GM21717 (cell line): ENCODE results near the gene KNDC1.

Experiments used
- ATAC-seq: cut with Tn5 transposase; IDR thresholded peaks from one replicate; pipeline ENCODE4 v1.9.1; 2021; ENCODE audit warnings: mild to moderate bottlenecking, moderate library complexity; ENCODE audit not compliant: unreplicated experiment

The KNDC1 gene

DNA sequence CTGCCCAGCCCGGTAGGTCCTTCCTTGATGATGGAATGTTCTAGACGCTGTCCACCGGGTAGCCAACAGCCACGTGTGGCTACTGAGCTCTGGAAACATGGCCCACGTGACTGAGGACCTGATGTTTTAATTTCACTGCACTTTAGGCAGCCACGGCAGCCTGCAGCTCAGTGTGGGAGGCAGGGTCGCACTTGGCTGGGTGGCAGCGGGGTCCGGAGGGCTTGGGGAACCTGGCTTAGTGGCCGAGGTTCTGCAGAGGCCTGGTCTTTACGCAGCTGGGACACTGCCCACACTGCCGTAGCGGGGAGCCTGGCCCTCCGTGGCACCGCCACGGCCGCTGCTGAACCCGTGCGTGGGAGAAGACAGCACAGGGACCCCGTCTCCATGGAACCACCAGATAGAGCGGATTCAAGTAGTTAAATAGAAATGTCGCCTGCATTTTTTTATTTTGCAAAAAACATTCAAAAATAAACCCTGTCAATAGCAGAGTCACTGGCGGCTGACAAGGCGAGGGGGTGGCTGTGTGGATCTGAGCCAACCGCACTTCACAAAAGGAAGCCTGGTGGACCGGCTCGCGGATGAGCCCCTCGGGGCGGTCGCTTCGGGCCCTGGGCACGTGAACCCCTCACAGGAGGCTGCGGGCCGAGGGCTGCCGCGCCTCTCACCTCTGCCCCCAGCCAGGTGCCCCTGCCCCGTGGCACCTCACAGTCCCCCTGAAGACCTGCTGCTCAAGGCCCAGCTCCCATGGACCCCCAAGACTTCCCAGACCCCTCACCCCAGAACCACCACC, 44.4 kb downstream of the KNDC1 start:
- no peak for ATAC-seq

DNA sequence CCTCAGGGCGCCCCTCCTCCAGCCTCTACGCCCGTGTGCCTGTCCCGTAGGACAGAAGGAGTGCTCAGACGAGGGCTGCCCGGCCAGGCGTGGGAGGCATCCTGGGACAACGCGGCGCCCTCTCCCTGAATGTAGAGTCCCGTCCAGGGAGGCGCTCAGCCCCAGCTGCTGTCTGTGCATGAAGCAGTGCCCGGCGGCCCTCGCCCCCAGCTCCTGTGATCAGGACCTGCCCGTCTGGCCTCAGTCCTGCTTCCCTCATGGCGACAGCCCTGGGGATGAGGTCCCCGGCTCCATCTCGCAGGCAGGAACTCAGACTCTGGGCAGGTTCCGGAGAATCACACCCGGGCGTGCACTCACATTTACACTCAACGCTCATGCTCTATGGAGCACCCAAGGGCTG, 45.1 kb downstream of the KNDC1 start:
- no peak for ATAC-seq

DNA sequence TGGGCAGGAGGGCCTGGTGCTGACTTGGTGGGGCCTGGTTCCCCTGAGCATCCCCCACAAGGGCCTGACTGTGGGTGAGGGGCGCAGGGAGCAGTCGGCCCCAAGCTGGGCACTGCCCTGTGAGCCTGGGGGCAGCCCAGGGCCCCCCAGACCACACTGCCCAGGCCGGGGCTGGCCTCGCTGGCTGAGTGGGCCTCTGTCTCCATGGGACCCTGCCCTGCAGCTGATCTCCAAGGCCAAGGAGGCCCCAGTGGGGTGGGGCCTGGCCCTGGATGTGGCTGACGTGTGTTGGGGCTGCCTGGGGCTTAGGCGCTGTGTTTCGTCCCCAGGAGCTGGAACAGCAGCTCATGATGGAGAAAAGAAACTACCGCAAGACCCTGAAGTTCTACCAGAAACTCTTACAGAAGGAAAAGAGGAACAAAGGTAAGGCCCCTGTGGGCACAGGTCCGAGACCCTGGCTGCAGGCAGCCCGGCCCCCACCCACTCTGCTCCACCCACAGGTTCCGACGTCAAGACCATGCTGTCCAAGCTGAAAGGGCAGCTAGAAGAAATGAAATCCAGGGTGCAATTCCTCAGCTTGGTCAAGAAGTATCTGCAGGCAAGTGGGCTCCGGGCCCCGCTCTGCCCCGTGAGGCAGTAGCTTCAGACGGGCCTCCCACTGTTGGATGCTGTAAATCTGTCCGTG, 46.5 kb downstream of the KNDC1 start:
- no peak for ATAC-seq

DNA sequence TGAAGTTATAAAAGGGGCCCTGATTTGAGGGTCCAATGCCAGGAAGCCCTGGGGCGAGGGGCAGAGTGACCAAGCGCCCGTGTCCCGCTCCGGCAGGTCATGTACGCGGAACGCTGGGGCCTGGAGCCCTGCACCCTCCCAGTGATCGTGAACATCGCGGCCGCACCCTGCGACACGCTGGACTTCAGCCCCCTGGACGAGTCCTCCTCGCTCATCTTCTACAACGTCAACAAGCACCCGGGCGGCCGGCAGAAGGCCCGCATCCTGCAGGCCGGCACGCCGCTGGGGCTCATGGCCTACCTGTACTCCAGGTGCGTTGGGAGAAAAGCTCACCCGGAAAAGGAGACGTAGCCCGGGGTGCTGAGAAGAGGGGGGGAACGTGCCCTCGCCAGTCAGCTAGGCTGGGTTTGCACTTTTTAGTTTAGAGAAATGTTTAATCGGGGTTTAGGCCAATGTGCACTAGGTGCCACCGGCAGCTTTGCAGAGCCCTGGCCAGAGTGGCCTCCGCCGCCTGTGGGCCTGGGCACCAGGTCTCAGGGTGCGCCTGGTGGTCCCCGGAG, 47.1 kb downstream of the KNDC1 start:
- ATAC-seq, result no peak

DNA sequence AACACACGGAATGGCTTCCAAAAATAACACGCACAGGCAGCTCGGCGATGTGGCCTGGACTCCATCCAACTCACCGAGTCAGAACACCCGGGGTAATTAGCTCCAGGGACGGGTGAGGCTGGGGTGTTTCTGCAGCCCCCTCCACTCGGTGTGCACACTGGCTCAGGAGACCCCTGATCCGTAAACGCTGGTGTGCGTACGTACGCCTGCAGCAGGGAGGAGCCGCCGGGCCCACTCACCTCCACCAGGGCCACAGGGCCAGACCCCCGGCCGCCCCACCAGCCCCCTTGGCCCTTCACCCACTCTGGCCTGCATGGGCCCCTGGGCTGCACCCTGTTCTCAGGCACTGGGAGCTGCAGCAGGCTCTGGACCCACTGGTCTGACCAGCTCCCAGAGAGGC, 47.6 kb downstream of the KNDC1 start:
- ATAC-seq, result no peak

DNA sequence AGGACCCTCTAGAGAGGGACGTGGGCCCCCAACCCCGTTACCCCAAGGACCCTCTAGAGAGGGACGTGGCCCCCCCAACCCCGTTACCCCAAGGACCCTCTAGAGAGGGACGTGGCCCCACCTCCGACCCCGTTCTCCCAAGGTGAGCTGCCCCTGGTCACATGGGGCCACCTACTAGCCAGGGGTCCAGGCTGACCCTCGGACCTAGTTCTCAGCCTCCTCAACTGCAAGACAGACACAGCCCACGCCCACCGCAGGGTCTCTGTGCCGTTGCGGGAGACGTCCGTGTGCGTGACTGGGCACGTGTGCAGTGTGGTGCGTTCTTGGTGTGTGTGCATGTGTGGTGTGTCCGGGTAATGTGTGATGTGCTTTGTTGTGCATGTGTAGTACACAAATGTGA, 48.4 kb downstream of the KNDC1 start:
- no peak for ATAC-seq

DNA sequence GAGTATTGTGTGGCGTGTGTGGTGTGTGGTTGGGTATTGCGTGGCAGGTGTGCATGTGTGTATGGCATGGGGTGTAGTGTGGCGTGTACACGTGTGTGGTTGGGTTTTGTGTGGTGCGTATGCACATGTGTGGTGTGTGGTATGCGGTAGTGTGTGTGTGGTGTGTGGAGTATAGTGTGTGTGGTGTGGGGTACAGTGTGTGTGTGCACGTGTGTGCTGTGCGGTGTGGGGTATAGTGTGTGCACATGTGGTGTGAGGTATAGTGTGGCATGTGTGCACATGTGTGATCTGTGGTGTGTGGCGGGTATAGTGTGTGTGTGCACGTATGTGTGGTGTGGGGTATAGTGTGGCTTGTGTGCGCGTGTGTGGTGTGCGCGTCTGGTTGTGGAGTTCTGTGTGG, 49.1 kb downstream of the KNDC1 start:
- no peak for ATAC-seq

DNA sequence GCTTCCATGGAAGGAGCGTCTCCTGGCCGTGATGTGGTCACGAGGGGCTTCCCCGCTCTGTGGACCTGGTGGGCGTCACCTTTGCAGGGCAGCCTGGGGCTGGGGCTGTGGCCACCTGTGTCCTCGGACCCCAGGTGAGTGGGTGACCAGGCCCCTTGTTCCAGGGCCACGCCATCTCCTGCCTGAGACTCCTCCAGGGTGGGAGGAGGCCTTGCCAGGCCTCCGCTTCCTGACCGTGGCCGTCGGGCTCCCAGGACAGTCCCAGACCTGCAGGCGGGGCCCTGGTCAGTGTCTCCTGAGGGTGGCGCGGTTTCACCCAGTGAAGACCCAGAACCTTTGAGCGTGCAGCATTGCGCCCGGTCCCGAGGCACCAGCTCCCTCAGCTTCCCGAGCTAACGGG, 49.6 kb downstream of the KNDC1 start:
- no peak for ATAC-seq

DNA sequence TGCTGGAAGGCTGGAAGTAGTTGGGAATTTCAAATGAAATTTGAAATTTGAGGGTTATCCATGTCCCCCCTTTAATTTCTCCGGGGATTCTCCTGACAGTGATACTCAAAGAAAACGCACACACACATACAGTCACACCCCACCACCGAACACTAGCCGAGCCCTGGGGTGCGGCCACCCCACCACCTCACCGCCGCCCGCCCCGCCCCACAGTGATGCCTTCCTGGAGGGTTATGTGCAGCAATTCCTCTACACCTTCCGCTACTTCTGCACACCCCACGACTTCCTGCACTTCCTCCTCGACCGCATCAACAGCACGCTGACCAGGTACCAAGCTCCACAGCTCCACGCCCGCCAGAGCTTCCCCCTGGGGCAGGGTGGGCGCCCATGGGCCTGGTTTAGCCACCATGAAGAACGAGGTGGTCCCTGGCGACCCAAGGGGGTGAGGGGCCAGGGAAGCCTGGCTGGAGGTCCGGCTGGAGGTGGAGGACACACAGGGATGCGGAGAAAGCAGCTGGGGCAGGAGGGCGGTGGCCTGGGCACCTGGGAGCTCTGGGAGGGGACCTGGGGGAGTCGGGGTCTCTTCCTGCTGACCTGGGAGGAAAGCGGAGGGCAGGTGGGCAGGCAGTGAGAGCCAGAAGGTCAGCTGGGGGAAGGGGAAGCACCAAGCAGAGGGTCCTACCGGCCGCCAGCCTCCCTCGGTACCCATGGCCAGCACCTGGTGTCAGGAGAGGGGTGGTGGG, 50.5 kb downstream of the KNDC1 start:
- ATAC-seq, result no peak

DNA sequence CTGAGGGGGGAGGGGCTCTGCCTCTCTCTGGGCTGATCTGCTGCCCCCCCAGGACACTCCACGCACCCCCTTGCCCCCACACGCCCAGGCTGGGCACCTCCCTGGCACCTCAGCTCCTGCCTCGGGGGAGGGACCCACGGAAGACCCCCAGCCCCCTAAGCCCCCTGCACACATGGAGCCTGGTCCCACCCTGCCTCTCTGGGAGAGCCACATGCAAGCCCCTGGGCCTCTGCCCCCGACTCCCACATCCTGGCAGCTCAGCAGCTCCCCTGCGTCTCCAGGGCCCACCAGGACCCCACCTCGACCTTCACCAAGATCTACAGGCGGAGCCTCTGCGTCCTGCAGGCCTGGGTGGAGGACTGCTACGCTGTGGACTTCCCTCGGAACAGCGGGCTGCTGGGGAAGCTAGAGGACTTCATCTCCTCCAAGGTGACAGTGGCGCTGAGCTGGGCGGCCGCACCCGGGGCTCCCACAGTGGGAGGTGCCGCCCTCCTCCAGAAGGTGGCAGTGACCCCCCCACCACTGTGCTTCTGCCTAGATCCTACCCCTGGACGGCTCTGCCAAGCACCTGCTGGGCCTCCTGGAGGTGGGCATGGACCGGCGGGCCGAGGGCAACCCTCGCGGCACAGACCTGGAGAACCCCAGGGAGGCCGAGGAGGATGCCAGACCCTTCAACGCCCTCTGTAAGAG, 51.3 kb downstream of the KNDC1 start:
- ATAC-seq, result no peak

DNA sequence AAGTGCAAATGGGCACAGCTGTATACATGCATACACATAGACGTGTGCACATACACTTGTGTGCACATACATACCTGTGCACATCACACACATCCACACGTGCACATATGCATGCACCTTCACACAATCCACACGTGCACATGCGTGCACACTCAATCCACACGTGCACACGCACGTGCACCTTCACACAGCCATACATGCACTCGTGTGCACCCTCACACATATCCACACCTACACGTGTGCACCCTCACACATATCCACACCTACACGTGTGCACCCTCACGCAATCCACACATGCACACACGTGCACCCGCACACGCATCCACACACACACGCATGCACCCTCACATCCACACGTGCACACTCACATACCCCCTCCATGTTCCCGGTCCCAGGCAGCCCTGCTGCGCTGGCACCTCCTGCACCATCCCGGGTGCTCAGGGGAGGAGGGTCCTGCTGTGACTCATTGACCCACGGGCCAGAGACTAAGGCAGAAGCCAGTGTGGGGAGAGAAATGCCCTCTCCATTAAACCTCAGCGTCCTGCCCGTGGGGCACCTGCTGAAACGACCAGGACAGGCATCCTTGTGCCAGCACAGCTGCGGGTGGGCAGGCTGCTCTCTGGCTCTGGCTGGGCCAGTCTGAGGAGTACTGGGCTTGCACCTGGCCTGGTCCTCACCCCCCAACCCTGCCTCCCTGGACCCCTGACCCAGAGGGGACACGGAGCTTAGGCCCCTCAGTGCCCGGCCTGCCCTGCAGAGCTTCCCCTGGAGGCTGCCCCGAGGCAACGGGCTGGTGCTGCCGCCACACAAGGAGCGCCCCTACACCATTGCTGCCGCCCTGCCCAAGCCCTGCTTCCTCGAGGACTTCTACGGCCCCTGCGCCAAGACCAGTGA, 52.2 kb downstream of the KNDC1 start:
- ATAC-seq, result no peak

DNA sequence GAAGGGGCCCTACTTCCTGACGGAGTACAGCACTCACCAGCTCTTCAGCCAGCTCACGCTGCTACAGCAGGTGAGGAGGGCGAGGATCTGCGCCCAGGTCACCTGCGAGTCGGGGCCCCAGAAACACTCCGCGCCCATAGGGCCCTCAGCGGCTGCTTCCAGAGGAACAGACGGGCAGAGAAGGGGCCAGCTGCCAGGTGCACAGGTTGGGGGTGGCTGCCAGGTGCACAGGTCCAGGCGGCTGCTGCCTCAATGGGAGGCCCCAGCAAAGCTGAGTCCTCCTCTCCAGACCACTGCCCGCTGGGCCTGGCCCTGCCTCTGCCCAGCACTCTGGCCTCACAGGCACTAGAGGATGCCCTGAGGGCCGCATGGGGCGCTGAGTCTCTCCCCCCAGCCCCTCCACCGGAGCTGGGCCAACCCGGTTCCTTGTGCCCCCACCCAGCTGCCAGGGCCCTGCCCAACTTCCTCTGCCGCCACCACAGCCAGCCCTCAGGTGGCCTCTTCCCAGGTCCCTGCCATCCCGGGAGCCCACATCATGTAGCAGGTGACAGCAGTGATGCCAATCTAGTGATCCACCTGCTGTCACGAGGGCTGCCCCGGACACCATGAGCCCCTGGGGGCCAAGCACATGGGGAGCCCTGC, 53.0 kb downstream of the KNDC1 start:
- no peak for ATAC-seq

DNA sequence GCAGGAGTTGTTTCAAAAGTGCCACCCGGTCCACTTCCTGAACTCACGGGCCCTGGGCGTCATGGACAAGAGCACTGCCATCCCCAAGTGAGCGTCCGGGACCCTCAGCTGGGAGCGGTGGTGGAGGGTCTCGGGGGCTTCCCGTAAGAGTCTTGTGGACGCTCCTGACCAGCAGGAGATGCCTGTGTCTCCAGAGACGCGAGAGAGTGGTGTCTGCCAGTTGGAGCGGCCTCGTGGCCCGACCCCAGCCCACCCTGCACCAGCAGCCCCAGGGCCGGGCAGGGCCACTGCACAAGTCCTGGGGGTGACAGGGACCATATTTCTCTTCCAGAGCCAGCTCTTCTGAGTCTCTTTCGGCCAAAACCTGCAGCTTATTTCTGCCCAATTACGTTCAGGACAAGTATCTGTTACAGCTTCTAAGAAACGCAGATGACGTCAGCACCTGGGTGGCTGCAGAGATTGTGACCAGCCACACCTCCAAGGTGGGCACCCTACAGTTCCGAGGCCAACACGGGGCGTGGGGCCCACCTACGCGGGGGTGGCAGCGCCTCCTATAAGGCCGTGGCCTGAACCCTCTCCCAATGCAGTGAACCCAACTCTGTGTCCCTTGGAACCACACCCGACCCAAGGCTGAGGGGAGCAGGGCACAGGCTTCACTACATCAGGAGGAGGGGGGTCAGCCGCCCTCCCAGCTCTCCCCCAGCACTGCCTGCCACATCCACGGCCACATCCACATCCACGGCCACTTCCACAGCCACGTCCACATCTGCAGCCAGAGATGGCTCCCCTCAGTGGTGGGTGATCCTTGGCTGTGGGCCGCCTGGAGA, 53.8 kb downstream of the KNDC1 start:
- no peak for ATAC-seq

DNA sequence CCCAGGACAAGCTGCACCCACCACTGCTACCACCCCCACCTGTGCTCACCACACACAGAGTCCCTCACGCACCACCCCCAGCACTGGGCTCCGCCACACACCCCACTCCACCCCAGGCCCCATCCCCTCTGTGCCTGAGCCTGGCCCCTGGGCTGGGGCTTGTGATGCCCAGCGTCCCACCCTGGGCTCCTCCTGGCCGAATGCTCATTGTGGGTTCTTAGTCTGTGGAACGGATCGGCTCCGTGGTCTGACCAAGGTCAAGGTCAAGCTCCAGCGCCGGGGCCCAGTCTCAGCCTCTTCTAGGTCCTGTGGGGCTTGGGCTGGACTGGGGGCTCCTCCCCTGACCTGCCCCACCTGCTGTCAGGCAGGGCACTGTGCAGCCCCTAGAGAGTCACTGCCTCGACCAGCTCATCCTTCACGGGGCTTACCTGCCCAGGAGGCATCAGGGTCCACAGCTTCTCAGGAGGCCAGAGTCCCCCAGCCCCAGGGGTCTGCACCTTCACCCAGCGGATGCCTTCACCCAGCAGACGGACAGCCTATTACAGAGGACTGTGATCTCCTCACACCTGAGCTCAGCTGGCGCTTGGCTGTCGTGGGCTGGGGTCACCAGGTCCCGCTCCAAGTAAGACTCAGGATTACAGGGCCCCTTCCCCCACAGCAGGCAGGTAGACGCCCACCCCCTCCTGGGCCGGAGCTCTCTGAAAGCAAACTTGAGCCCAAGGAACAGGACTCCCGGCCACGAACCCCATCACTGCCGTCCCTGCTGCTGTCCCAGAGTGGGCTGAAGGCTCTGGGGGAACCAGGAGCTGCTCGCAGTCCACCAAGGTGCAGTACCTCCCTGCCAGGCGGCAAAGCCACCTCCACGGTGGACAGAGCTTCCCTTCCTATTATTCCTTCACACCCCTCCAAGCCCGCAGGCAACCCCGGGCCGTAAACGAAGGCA, 54.7 kb downstream of the KNDC1 start:
- no peak for ATAC-seq

DNA sequence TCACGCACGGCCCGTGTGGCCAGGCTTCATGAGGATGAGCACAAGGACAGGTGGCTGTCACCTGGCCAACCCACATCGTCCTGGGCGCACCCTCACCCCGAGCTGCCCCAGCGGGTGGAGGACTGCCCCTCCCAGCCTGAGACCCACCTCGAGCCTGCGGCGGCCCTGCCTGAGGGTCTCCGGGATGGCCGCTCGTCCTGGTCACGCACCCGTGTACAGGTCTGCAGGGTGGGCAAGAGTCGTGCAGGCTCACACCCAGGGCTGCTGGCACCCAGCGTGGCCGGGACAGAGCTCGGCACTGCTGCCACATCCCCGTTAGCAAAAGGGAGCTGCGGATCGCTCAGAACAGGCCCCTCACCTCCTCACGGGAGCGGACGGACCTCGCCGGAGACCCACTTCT, 55.6 kb downstream of the KNDC1 start:
- ATAC-seq, result no peak

DNA sequence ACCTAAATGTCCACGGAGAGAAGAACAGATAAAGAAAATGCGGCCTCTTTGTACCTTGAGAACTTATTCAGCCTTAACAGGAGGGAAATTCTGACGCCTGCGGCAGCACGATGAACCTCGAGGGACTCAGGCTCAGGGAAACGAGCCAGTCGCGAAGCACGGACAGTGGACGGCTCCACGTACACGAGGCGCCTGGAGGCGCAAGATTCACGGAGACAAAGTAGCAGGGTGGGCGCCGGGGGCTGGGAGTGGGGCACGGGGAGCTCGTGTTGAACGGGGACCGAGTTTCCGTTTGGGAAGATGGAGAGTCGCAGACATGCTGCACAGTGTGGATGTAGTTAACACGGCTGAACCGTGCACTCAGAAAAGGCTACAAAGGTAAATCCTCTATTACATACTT, 56.8 kb downstream of the KNDC1 start:
- ATAC-seq, result no peak

DNA sequence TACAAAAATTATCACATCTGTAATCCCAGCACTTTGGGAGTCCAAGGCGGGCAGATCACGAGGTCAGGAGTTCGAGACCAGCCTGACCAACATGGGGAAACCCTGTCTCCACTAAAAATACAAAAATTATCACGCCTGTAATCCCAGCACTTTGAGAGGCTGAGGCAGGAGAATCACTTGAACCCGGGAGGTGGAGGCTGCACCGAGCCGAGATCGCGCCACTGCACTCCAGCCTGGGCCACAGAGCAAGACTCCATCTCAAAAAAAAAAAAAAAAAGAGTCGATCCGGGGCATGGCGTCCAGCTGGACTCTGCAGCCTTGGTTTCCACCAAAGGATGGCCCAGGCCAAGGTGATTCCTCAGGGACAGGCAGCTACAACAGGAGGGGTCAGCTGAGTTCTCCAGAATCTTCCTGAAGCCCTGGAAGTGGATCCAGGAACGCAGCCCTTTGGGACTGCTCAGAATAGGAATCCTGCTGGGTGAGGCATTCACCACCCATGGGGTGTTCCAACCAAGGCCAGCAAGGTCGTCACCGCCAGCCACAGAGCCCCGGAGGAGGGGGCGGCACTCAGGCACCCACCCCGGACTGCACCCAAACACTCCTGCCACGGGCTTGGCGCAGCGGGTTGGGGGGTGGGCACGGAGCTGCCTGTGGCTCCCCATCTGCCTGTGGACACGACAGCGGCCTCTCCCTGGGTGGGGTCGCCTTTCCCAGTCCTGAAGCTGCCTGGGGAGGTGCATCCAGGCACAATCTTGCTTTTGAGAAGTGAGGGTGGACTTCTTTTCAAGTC, 58.0 kb downstream of the KNDC1 start:
- ATAC-seq, result no peak
